T-helper 1 cell treated with Interleukin-12 subunit alpha and Interleukin-12 subunit beta and Interleukin-4 antibody, amounts not matched to agents 30 ng/mL and 1 ng/mL, for 36 hours (primary cell): ENCODE data around the gene RABGAP1. TPM values are rescaled to one million over a fixed set of nuclear protein-coding genes. Genes with fewer than 3 reads are reported as not detected.

Experiments
- intact Hi-C: fragments of 100-400 bp; cut with micrococcal nuclease; formaldehyde crosslinking; loops from one replicate; pipeline ENCODE4 v1.15.1; 2024
- total RNA-seq: library from RNA; stranded (reverse); gene quantifications from 2 replicates; pipeline ENCODE4 v1.2.3, GENCODE V29; 2022

RABGAP1 gene
- total RNA-seq, 1 donor from 2014 or later = 33.9 TPM

GRCh38 chr9:123043081-123043939, 102.5 kb downstream of the RABGAP1 start:
- intact Hi-C loops = no loop called here

GRCh38 chr9:123044586-123044985, 103.8 kb downstream of the RABGAP1 start:
- intact Hi-C loops = no loop called here

DNA sequence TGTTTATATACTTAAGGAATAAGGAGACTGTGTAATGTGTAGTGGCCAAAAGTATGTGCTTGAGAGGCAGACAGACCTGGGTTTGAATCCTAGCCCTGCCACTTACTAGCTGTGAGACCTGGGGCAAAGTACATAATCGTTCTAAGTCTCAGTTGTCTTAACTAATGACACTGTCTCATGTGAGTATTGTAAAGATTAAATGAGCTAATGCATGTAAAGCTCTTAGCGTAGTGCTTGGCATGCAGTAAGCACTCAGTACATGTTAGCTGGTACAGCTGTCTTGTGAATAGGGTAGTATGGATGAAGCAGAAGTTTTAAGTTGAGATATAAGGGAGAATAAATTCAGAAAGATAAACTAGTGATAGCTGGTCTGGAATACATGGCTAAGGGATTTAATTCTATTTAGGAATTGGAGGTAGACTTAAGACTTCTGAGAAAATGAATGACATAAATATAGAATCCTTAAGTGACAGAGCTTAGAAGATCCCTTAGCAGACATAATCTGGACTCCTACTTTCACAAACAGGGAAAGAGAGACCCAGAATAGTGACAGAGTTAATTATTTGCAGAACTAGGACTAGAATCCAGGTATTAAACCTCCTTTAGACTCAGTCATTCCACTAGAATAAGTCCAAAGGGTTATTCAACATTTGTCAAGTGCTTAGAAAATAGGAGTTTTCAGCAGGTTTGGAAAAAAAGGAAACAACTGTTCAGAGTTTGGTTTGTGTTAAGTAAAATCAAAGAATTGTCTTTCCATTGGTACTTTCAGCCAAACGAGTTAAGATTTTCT, 105.8 kb downstream of the RABGAP1 start:
- intact Hi-C loops = no loop called here

GRCh38 chr9:123048748-123049147, 107.9 kb downstream of the RABGAP1 start:
- intact Hi-C loops = no loop called here

- intact Hi-C loops = no loop called here
These were observed 108.9 kb downstream of the RABGAP1 start for GRCh38 chr9:123049589-123050222.

- intact Hi-C loops = no loop called here
These were observed 112.2 kb downstream of the RABGAP1 start for GRCh38 chr9:123053046-123053445.

- intact Hi-C loops = no loop called here
These were observed 112.9 kb downstream of the RABGAP1 start for GRCh38 chr9:123053711-123054110.

DNA sequence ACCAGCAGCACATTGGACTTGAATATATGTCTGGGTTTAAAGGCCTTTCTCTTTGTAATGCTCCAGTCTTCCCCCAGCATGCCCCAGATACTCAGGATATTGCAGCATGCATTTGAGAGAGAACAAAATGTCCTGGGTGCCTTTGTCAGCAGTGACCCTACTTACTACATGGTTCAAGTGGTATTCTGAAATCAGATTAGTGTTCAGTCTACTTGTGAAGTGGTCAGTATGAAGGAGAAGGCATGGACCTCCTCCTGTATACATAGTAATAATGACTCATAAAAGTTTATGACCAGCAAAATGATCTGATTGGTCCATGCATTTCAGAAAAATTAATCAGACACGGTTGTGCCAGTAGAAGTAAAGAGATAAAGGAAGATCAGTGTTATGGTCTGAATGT, 118.0 kb downstream of the RABGAP1 start:
- intact Hi-C loops = no loop called here

- intact Hi-C loops = no loop called here
These were observed 118.8 kb downstream of the RABGAP1 start for GRCh38 chr9:123059472-123060220.

- intact Hi-C loops = no loop called here
These were observed 120.4 kb downstream of the RABGAP1 start for GRCh38 chr9:123061216-123061615.

GRCh38 chr9:123062351-123063176, 121.7 kb downstream of the RABGAP1 start:
- intact Hi-C loops = no loop called here

- intact Hi-C loops = no loop called here
These were observed 122.4 kb downstream of the RABGAP1 start for GRCh38 chr9:123063177-123063598.

- intact Hi-C loops = no loop called here
These were observed 123.1 kb downstream of the RABGAP1 start for GRCh38 chr9:123063896-123064295.

- intact Hi-C loops = no loop called here
These were observed 123.9 kb downstream of the RABGAP1 start for GRCh38 chr9:123064716-123065115.

- intact Hi-C loops = no loop called here
These were observed 124.4 kb downstream of the RABGAP1 start for GRCh38 chr9:123065196-123065595.

DNA sequence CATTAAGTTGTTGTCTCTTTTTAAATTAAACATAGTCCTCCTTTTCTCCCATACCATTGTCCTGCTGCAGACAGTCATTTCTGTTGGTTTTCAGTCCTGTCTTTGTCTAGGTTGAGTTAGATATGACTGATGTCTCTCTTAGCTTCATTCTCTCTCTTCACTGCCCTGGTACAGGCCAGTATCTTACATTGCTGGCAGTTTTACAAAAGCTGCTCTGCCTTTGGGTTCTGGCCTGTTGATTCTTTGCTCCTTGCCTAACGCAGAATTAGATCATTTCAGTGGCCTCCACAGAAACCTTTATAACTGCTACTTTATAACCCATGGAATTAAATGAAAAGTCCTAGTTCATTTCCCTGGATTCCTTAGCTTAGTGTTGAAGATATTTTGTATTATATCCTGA, 126.3 kb downstream of the RABGAP1 start:
- intact Hi-C loops = no loop called here

DNA sequence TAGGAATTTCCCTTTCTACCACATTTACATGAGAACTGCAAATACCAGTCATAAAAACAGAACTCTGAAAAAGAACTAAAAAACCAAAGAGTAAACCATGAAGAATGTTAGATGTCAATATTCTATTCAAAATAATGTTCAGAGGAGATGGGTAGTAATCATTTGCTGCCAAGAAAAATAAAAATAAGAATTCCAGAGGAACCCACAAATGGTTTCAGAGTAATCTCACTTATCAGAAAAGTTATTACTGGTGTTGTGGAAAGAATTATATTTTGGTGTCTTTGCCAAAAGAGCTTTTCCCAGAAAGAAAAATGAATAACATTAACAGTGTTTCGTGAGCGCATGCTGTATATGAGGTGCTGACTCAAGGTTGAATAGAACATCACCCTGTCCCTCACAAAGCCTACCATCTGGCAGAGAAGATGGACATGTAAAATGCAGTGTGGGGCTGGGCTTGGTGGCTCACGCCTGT, 128.2 kb downstream of the RABGAP1 start:
- intact Hi-C loops = no loop called here

- intact Hi-C loops = no loop called here
These were observed 129.4 kb downstream of the RABGAP1 start for GRCh38 chr9:123070198-123070597.

- intact Hi-C loops = no loop called here
These were observed 131.7 kb downstream of the RABGAP1 start for GRCh38 chr9:123072407-123072995.

- intact Hi-C loops = no loop called here
These were observed 132.6 kb downstream of the RABGAP1 start for GRCh38 chr9:123073441-123073840.
